Measurements from ENCODE around the gene ALLC.

DNA sequence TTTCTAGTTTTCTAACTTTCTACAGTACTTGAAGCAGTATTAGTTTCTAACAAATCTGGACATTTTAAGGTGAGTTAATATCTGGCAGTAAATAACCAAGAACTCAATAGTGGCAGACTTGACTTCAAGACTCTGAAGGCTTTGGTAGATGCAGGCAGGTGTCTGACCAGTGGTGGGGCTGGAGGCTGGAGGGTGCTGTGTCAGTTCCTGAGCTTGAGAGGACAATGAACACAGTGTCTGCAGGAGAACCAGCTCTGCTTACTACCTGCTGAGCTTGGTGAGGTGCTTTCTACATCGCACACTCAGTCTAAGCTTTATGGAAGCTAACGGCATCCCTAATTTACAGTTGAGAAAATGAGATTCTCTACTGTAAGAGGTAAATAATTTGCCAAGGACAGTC, 21.2 kb downstream of the ALLC start:
- TF ChIP-seq CTCF (IDR thresholded peaks at IDR 0.05) (no peak), POLR2A (IDR thresholded peaks at IDR 0.05) (no peak)

Data from prostate gland (tissue), 2 donors.